ENCODE data around the gene VEZF1.

VEZF1 gene

GRCh38 chr17:57986841-57987580 is 1.0 kb downstream of the VEZF1 start:
- peak; percentile 56 for DNase-seq (ENCODE audit: low spot score)
- TF ChIP-seq CTCF (IDR thresholded peaks at IDR 0.05; ENCODE audit: extremely low read depth, missing control alignments), result no peak

GRCh38 chr17:57985675-57985974 is 2.4 kb downstream of the VEZF1 start:
- no peak for TF ChIP-seq CTCF (IDR thresholded peaks at IDR 0.05; ENCODE audit: extremely low read depth, missing control alignments)
- no peak for DNase-seq (ENCODE audit: low spot score)

- no peak for TF ChIP-seq CTCF (IDR thresholded peaks at IDR 0.05; ENCODE audit: extremely low read depth, missing control alignments)
These were observed 2.9 kb downstream of the VEZF1 start for GRCh38 chr17:57984936-57985674.

GRCh38 chr17:57984261-57984890 is 3.7 kb downstream of the VEZF1 start:
- DNase-seq (ENCODE audit: low spot score), result no peak
- no peak for TF ChIP-seq CTCF (IDR thresholded peaks at IDR 0.05; ENCODE audit: extremely low read depth, missing control alignments)

More at GRCh38 chr17:57984936-57985674, 2.9 kb downstream of the VEZF1 start:
- DNase-seq (ENCODE audit: low spot score), result no peak

- DNase-seq (ENCODE audit: low spot score), result no peak
- TF ChIP-seq CTCF (IDR thresholded peaks at IDR 0.05; ENCODE audit: extremely low read depth, missing control alignments), result no peak
These were observed 4.6 kb downstream of the VEZF1 start for GRCh38 chr17:57983446-57983845.

GRCh38 chr17:57982452-57983170 is 5.4 kb downstream of the VEZF1 start:
- DNase-seq (ENCODE audit: low spot score), result no peak
- no peak for TF ChIP-seq CTCF (IDR thresholded peaks at IDR 0.05; ENCODE audit: extremely low read depth, missing control alignments)
